Colon (tissue), 2 donors: ENCODE measurements around the gene HOXC11.

ENCODE experiments used
- FAIRE-seq: peaks from 2 replicates; lab custom pipeline; 2012; peaks lifted over from hg19 to GRCh38; lab: Jason Lieb, UNC
- donor health status: control.
- donor health status: control.

The HOXC11 gene

DNA sequence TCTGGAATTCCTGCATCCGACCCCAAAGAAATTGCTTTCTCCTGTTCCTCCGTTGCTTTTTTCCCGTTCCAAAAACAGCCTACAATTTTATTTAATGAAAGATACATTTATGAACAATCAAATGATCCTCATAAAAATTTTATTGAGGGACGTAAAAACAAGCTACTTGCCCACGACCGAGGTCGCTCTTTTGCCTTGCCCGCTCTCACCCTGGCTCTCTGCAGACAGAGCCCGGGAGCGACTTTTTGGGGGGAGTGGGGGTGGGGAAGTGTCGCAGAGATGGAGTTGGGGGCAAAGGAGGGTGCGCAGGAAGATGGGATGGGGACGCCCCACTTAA, 25.9 kb downstream of the HOXC11 start:
- no peak for FAIRE-seq

DNA sequence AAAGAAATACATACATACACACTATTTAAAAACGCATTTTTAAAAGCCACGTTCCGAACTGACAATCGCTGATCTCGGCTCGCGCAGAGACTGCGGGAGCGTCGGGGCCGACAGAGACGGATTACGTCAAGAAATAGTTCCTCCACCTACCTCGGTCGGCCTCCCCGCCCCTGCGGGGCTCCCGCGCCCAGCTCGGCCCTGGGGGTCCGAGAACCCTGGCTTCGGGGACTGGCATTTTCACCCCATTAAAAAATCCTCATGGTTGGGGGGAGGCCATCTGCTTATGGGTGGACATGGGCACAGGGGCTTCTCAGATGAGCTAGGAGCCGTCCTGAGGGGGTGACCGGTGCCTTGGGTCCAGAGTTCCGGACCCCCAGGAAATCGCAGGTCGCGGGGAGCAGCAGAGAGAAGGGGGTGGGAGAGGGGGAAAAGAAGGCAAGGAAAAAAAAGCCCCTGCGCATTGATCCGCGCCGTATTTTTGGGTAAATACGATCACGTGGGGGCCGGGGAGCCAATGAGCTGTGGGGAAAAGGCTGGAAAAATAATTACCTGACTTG, 26.7 kb downstream of the HOXC11 start:
- no peak for FAIRE-seq

GRCh38 chr12:54000116-54001114, 27.5 kb downstream of the HOXC11 start, which contains the start of gene HOXC9:
Gene HOXC9 (plus strand): TSS chr12:54000161. CDS start chr12:54000189, 28 bp downstream.
- FAIRE-seq = no peak

DNA sequence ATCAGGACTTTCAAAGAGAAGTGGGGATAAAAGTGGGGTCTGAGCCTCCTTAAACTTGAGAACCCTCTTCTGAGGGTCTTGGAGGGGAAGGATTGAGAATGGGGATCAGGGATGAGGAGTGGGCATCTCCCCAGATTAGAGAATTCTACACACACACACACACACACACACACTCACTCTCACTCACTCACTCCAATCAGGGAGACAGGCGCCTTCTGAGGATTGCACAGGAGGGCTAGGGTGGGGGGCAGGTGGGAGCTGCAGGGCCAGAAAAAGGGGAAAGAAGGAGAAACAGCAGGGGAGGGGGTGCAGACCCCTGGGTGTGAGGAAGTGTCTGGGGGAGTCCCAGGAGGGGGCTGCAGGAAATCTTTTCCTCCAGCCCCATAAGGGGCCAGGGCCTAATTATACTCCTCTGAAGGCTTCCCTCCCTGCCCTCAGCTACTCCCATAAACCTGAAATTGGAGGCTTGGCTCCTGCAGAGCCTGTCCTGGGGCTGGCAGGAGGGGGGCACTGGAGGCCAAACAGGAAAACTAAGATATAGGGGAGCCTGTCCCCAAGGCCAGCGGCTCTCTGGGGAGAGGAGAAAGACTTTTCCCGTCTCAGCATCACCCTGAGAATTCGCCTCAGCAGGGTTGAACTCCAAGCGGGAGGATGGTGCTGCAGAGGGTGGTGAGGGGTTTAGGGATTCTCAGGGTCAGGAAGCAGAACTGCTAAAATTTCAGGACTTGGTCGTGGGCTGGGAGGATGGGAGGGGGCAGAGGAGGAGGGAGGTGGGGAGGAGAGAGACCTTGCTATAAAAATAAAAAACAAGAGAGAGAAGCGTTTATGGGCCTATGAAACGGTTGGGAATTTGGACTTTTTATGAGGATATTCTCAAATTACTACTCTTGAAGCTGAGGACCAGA, 28.6 kb downstream of the HOXC11 start:
- no peak for FAIRE-seq

DNA sequence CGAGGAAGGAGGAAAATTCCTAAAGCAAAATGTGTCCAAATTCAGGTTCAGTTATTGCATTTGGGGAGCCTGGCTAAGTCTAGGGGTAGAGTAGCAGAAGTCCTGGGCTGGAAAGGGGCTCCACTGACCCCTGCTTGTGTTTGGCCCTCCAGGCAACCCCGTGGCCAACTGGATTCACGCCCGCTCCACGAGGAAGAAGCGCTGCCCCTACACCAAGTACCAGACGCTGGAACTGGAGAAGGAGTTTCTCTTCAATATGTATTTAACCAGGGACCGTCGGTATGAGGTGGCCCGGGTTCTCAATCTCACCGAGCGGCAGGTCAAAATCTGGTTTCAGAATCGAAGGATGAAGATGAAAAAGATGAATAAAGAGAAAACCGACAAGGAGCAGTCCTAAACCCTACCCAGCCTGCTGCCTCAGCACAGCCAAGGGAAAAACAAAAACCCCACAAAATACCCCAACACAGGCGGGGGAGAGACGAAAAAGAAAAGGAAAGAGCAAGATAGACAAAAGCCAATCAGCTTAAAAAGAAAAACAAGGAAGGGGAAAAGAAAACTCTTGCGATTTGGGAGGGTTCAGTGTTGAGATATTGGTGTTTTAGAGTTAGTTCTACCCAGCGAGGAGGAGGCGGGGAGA, 29.5 kb downstream of the HOXC11 start:
- FAIRE-seq = no peak

- no peak for FAIRE-seq
These were observed 30.0 kb downstream of the HOXC11 start for GRCh38 chr12:54002915-54003389.

GRCh38 chr12:54003625-54004024, 30.7 kb downstream of the HOXC11 start:
- FAIRE-seq = no peak

DNA sequence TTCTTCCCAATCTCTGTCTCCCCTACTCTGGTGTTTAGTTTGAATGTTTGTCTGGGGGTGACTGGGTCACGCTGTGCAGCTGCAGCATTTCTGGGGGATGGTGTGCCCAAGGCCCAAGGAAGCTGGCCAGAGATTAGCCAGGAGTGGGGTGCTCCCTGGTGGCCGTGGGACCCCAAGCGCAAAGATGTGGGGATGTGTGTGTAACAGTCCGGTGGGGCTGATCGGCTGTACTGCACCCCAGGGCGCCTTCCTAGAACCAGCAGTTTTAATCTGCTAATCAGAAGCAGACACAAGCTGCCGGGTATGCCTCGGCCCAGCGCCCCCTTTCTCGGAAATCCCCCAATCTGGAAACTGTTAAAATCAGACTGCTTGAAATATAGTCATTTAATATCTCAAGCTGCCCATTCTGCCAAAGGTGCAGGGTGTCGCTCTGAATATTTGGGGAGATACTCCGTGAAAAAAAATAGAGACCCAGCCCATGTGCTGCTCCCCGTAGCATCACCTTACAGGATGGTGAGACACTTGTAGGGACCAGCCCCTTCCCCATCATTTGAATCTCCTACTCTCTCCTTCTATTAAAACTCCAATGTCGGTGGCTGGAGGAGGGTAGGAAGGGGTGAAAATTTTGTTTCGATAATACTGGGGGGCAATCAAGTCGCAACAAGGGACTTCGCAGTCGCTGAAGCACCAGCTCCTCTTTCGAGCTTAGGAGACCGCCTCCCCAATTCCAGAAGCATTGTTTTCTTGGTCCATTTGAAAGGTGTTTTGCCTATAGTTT, 31.3 kb downstream of the HOXC11 start:
- FAIRE-seq = no peak

DNA sequence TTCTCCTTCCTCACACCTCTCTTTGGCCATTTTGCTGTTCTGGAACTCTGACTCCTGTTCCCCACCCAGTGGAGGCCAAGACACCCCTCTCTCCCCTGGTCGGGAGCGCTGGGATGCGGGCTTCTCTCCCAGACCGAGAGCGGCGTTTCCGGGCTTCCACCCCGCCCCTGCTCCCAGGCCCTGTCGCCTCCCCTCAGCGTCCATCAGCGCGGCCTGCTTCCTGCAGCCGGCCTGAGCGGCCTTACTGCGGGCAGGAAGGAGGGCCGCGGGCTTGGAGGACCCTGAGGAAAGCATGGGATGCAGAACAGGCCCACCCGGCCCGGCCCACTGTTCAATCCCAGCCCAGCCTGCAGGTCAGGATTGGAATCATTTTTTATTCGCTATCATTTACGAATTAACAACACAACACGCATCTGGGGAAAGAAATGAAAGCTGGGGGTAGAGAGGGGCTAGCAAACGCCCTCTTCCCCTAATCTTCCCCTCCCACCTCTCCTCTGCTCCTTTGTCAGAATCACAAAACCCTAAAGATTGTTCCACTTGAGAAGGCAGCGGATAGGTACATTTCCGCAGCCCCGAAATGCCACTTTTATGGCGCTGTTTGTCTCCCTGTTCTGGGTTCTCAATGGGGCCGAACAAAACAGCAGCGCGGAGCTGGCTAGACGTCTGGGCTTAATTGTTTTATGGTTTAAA, 32.1 kb downstream of the HOXC11 start:
- no peak for FAIRE-seq

- FAIRE-seq = no peak
These were observed 32.6 kb downstream of the HOXC11 start for GRCh38 chr12:54005531-54005852.

DNA sequence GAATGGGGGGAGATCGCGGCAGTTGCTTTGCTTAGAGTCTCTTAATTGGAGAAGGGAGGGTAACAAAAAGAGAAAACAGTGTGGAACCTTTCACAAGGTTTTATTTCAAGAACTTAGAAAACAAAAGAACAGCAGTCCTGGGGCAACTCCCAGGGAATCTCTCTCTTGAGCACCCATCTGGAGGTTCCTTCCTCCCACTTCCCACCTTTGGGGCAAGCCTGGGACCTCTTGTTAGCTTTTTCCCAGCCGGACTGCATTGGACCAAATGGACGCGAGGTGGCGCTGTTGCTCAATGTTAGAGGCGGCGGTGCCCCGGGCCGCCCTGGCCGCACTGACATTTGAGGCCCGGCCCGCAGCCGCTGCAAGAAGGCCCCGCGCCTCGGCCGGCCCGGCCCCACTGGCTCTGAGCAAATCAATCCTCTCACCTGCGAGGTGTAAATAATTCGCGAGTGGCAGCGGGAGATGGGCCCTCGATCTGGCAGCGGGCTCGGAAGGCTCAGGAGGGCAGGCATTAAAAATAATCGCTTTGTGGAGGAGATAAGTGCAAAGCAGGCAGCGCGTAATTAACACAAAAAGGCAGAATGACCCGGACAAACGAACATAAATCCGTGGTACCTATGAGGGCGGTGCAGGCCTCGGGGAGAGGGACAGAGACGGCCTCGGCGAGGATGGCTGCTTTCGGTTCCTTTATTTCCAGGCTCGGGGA, 33.1 kb downstream of the HOXC11 start:
- no peak for FAIRE-seq

GRCh38 chr12:54006559-54007220, 33.8 kb downstream of the HOXC11 start:
- FAIRE-seq = no peak

DNA sequence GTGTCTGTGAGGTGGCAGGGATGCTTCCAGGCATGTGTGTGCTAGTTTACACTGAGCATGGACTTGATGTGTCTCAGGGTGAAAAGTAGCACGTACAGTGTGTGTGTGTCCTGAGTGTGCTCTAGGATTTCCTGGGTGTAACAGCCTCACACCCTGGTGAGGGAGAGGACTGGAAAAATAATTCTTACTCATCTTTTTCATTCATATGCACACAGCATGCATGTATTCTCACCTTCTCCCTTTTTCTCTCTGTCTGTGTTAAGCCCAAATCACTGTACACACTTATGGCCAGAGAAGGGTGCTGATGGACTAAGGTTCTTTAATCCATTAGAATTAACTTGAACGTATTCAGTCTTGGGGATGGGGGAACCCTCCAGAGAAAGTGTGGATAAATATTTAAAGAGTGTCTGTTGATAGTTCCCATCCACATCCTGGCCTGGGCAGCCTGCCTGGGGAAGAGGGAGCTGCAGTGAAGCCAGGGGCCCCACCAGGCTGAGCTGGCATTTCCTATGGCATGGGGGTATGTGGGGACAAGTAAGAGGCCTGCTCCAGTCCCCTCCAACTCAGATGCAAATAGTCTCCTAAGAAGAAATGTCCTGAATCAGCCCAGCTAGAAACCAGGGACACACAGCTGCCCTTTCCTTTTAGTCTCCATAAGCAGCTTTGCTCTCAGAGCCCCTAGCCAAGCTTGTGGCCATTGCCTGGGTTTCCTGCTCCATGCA, 34.8 kb downstream of the HOXC11 start:
- FAIRE-seq = no peak

DNA sequence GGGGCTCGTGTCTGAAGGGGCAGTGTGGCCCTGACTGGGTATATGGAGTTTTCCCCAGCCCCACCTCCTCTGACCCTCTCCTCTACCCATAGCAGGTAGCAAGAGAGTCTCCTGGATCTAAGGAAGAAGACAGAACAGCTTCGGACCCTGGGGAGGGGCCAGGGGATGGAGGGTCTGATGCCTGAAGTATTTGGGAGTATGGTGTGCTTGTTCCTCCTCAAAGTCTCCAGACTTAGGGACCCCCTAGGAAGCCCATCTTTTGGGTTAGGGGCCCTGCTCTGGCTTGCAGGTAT, 35.3 kb downstream of the HOXC11 start:
- FAIRE-seq = no peak

DNA sequence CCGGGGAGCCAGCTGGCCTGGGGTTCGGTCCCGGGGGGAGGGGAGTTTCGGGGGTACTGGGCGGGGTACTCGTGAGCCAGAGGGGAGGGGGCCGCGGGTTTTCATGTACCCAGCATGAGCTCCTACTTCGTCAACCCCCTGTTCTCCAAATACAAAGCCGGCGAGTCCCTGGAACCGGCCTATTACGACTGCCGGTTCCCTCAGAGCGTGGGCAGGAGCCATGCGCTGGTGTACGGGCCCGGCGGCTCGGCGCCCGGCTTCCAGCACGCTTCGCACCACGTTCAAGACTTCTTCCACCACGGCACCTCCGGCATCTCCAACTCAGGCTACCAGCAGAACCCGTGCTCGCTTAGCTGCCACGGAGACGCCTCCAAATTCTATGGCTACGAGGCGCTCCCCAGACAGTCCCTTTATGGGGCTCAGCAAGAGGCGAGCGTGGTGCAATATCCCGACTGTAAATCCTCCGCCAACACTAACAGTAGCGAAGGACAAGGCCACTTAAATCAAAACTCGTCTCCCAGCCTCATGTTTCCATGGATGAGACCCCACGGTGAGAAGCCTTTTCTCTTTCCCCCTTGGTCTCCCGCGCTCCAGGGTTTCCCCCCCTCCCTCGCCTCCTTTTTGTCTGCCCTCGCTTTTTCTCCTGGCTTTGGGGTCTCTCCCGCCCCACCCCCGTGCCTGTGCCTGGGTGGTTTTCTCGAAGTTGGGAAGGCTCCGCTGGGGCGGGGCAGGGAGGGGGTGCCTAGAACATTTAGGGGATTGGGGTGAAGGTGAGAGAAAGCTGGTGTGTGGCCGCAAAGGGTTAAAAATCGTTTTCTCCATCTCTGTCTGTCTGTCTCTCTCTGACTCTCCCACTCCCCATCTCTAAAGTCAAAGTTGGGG, 36.5 kb downstream of the HOXC11 start:
- FAIRE-seq = no peak

GRCh38 chr12:54010053-54010971, 37.4 kb downstream of the HOXC11 start:
- FAIRE-seq = no peak
